ENCODE results near the gene MTPN. TPM values are rescaled to one million over a fixed set of nuclear protein-coding genes. Genes with fewer than 3 reads are reported as not detected.

Gene MTPN
- total RNA-seq, 1 donor from 2014 or later: 114 TPM

GRCh38 chr7:135964791-135965190 is 12.4 kb downstream of the MTPN start:
- DNase-seq (ENCODE audit: low read depth, low spot score): no peak
- Mint-ChIP-seq H3K27me3 (ENCODE audit: low read depth) (no peaks in the 10 kb centered on the region), H3K4me3 (no peak overlapping the region), H3K4me1 (peaks cover 17% of the 10 kb centered on the region), H3K9me3 (no peaks in the 10 kb centered on the region), H3K27ac (ENCODE audit: unreplicated experiment) (no peak overlapping the region), H3K36me3 (ENCODE audit: low read depth) (peaks cover under 1% of the 10 kb centered on the region)
- TF ChIP-seq, protein P1, sequence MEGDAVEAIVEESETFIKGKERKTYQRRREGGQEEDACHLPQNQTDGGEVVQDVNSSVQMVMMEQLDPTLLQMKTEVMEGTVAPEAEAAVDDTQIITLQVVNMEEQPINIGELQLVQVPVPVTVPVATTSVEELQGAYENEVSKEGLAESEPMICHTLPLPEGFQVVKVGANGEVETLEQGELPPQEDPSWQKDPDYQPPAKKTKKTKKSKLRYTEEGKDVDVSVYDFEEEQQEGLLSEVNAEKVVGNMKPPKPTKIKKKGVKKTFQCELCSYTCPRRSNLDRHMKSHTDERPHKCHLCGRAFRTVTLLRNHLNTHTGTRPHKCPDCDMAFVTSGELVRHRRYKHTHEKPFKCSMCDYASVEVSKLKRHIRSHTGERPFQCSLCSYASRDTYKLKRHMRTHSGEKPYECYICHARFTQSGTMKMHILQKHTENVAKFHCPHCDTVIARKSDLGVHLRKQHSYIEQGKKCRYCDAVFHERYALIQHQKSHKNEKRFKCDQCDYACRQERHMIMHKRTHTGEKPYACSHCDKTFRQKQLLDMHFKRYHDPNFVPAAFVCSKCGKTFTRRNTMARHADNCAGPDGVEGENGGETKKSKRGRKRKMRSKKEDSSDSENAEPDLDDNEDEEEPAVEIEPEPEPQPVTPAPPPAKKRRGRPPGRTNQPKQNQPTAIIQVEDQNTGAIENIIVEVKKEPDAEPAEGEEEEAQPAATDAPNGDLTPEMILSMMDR (conservative IDR thresholded peaks at IDR 0.05): no peak

- Mint-ChIP-seq H3K27ac (ENCODE audit: unreplicated experiment) (no peak overlapping the region), H3K27me3 (ENCODE audit: low read depth) (no peaks in the 10 kb centered on the region), H3K4me1 (peaks cover 17% of the 10 kb centered on the region), H3K9me3 (no peaks in the 10 kb centered on the region), H3K4me3 (no peak overlapping the region), H3K36me3 (ENCODE audit: low read depth) (no peaks in the 10 kb centered on the region)
- DNase-seq (ENCODE audit: low read depth, low spot score): no peak
- TF ChIP-seq, protein P1 (conservative IDR thresholded peaks at IDR 0.05): no peak
These were observed 12.9 kb downstream of the MTPN start for GRCh38 chr7:135964274-135964673.

- Mint-ChIP-seq H3K27me3 (ENCODE audit: low read depth) (no peaks in the 10 kb centered on the region), H3K36me3 (ENCODE audit: low read depth) (no peaks in the 10 kb centered on the region), H3K4me1 (peaks cover 17% of the 10 kb centered on the region), H3K4me3 (no peak overlapping the region), H3K9me3 (no peaks in the 10 kb centered on the region), H3K27ac (ENCODE audit: unreplicated experiment) (no peak overlapping the region)
- DNase-seq (ENCODE audit: low read depth, low spot score): no peak
- TF ChIP-seq, protein P1 (conservative IDR thresholded peaks at IDR 0.05): no peak
These were observed 14.4 kb downstream of the MTPN start for GRCh38 chr7:135962802-135963201.

DNA sequence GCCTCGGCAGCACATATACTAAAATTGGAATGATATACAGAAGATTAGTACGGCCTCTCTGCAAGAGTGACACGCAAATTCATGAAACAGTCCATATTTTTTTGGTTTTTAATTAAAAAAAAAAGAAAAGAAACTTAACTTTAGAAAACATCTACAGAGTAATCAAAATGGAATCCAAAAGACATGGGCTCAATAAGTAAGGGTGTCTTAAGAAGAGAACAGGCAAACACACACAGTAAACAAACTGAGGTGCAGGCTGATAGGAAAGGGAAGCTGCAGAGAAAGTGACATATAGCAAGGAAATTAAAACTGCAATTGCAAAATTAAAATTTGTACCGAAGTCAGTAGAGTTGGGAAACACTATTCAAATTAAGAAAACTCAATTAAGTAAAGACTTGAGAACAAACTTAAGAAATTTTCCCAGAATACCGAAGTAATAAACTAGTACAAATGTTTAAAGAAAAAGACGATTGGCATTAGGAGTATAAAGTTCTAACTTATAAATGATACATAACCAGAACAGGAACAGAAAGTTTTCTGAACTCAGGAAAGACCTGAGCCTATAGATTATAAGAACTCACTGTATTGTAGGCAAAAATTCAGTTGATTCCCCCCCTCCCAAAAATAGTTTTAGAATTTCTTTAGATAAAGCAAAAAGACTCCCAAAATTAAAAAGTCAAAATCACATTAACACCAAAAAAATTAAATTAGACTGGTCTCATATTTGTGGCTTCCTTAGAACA is 16.3 kb downstream of the MTPN start:
- no peak for DNase-seq (ENCODE audit: low read depth, low spot score)
- TF ChIP-seq, protein P1 (conservative IDR thresholded peaks at IDR 0.05): no peak
- no peaks in the 10 kb centered on the region for H3K27me3 Mint-ChIP-seq (ENCODE audit: low read depth)
- H3K27ac Mint-ChIP-seq (ENCODE audit: unreplicated experiment): no peak overlapping the region
- peaks cover 6% of the 10 kb centered on the region for H3K36me3 Mint-ChIP-seq (ENCODE audit: low read depth)
- H3K9me3 Mint-ChIP-seq: no peaks in the 10 kb centered on the region
- peaks cover 11% of the 10 kb centered on the region for H3K4me1 Mint-ChIP-seq
- no peak overlapping the region for H3K4me3 Mint-ChIP-seq

DNA sequence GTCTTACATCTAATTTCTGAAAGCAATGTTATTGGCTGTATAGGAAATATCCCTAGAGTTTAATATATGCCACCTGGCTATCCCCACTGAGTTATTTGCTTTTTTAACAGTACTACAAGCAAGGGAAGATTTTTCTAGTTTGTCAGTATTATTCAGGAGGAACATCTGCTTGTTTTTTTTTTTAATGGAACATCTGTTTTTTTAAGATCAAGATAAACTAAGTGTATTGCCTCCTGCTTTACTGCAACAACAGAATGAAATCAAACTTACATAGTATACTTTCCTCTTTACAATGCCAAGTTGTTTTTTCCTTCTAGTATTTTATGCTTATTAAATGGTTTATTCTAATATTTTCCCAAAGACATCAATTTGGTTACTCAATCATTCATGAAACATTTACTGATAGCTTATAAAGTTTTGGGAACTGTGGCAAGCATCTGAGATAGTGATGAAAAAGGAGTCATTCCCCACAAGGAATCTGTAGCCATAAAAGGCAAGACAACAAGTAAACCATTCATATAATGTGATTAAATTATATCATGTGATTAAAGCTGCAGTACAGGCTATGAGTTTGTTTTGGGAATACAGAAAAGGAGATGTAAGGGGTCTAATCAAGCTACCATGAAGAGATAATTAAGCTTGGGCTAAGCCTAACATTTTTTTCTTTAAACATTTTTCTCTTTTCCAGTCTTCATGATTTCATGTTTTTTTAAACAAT is 17.4 kb downstream of the MTPN start:
- Mint-ChIP-seq H3K4me3 (no peak overlapping the region), H3K36me3 (ENCODE audit: low read depth) (peaks cover 9% of the 10 kb centered on the region), H3K4me1 (peaks cover 17% of the 10 kb centered on the region), H3K27me3 (ENCODE audit: low read depth) (no peaks in the 10 kb centered on the region), H3K27ac (ENCODE audit: unreplicated experiment) (no peak overlapping the region), H3K9me3 (no peaks in the 10 kb centered on the region)
- TF ChIP-seq, protein P1 (conservative IDR thresholded peaks at IDR 0.05): no peak
- DNase-seq (ENCODE audit: low read depth, low spot score): no peak
